GM10248 (cell line): ENCODE data around the gene TRERF1.
"Not testable (repeated sequence)": the region's sequence is repeated elsewhere in the genome, so short reads cannot be mapped to it uniquely, and the experiment has no call there.

Source experiments
- CTCF ChIA-PET: fragments of 300-600 bp; sonication (Branson Sonifier 250); formaldehyde crosslinking; extraction: SDS; loops from one replicate; lab custom pipeline; 2021; ENCODE audit warnings: antibody characterized with exemption; lab: Yijun Ruan, JAX
- POLR2A ChIA-PET: fragments of 350-650 bp; sonication (Branson Sonifier 250); formaldehyde crosslinking; extraction: SDS; loops from one replicate; lab custom pipeline; 2020; ENCODE audit warnings: antibody characterized with exemption; lab: Yijun Ruan, JAX
- DNase-seq: peaks from one replicate; pipeline ENCODE4 v3.0.0; 2012; ENCODE audit errors: extremely low spot score
- CTCF ChIP-seq: IDR thresholded peaks from 2 replicates; pipeline ENCODE4 v1.5.1; 2012; ENCODE audit warnings: mild to moderate bottlenecking, low read depth; ENCODE audit errors: extremely low read depth, missing control alignments, control extremely low read depth

The TRERF1 gene

GRCh38 chr6:42335896-42336295, 115.8 kb downstream of the TRERF1 start:
- TF ChIP-seq CTCF: no peak
- ChIA-PET POLR2A (no interaction called here), CTCF (no interaction called here)
- no peak for DNase-seq

GRCh38 chr6:42334870-42335269, 116.9 kb downstream of the TRERF1 start:
- ChIA-PET POLR2A (no interaction called here), CTCF (interaction anchor here (3.0 kb wide), 1 partner anchor 212 kb away, joined by 13 read pairs; no protein-coding TSS in a partner anchor)
- no peak for TF ChIP-seq CTCF
- no peak for DNase-seq

GRCh38 chr6:42333612-42334011, 118.1 kb downstream of the TRERF1 start:
- ChIA-PET CTCF (interaction anchor here (1.1 to 3.0 kb wide), 3 partner anchors 16 to 214 kb away, joined by 4 to 13 read pairs (median 9); no protein-coding TSS in a partner anchor), POLR2A (no interaction called here)
- DNase-seq: no peak
- no peak for TF ChIP-seq CTCF

- ChIA-PET CTCF (interaction anchor here (1.1 to 3.0 kb wide), 3 partner anchors 16 to 214 kb away, joined by 4 to 13 read pairs (median 9); no protein-coding TSS in a partner anchor), POLR2A (no interaction called here)
- TF ChIP-seq CTCF: no peak
- no peak for DNase-seq
These were observed 118.8 kb downstream of the TRERF1 start for GRCh38 chr6:42332916-42333315.

GRCh38 chr6:42331019-42331418, 120.7 kb downstream of the TRERF1 start:
- no peak for DNase-seq
- CTCF ChIA-PET: interaction anchor here (2.9 kb wide), 1 partner anchor 23 kb away, joined by 9 read pairs; no protein-coding TSS in a partner anchor
- POLR2A ChIA-PET: no interaction called here
- no peak for TF ChIP-seq CTCF

- DNase-seq: no peak
- TF ChIP-seq CTCF: no peak
- CTCF ChIA-PET: interaction anchor here (1.4 kb wide), 1 partner anchor 221 kb away, joined by 5 read pairs; no protein-coding TSS in a partner anchor
- POLR2A ChIA-PET: no interaction called here
These were observed 125.5 kb downstream of the TRERF1 start for GRCh38 chr6:42326248-42326647.

GRCh38 chr6:42324656-42325324, 126.9 kb downstream of the TRERF1 start:
- CTCF ChIA-PET, POLR2A ChIA-PET: not testable (repeated sequence)

More at GRCh38 chr6:42324656-42325324, 126.9 kb downstream of the TRERF1 start:
- not testable (repeated sequence) for DNase-seq
